Stimulated activated CD4-positive, alpha-beta T cell treated with anti-CD3 and anti-CD28 coated beads, Interleukin-12 subunit alpha, Interleukin-12 subunit beta, amount 100 ng/mL, for 24 hours (primary cell): Measurements from ENCODE around the gene SCAPER.
"Not testable (repeated sequence)": the region's sequence is repeated elsewhere in the genome, so short reads cannot be mapped to it uniquely, and the experiment has no call there.

Experiments used
- DNase-seq, 2 experiments: peaks; one replicate each; pipeline ENCODE4 v3.0.0-alpha.2; 2020; ENCODE audit warnings: low read depth in 2 of 2

The SCAPER gene

DNA sequence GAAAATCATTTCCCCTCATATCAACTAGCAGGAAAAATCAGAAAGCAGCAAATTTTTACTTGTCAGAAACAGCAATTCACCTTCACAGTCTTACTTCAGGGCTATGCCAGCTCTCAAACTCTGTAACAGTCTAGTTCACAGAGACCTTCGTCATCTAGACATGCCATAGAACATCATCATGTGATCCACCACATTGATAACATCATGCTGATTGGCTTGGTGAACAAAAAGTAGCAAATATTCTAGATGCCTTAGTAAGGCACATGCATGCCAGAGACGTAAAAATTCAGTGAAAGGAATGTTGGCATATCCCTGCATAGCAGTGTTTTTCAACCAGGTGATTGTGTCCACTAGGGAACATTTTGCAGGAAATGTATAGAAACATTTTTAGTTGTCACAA is 8.6 kb upstream of the SCAPER start:
- DNase-seq = no peak

DNA sequence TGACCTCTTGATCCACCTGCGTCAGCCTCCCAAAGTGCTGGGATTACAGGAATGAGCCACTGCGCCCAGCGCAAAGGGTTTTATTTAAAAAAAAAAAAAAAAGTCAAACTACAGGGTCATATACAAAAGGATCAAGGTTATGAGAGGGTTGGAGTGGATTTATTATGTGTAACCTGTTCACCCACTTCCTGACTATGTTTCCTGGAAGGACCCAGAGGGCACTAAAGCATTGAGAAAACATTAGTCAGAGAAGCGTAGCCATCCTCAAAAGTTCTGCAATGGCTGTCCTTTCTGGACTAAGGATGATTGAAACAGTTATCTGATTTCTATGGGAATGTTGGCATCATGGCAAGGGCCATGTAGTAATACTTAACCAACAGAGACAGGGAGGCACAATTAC is 7.3 kb upstream of the SCAPER start:
- no peak for DNase-seq

GRCh38 chr15:76905855-76906254 is 715 bp upstream of the SCAPER start:
- no peak for DNase-seq

- DNase-seq = peak in 1 of 2 experiments; percentile 6
Measured at GRCh38 chr15:76904461-76905012, 603 bp downstream of the SCAPER start.

GRCh38 chr15:76903251-76903681 is 1.9 kb downstream of the SCAPER start:
- no peak for DNase-seq

DNA sequence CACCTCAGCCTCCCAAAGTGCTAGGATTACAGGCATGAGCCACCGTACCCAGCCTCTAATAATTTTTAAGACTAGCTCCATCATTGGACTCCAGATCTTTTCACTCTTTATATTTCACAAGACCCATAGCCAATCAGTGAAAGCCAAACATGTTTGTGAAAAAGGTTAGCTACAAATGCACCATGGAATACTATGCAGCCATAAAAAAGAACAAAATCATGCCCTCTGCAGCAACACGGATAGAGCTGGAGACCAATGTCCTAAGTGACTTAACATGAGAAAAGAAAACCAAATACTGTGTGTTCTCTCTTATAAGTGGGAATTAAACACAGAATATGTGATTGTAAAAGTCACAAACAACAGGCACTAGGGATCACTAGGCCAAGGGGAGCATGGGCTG is 3.2 kb downstream of the SCAPER start:
- no peak for DNase-seq

- not testable (repeated sequence) for DNase-seq
Measured at GRCh38 chr15:76899931-76900310, 5.2 kb downstream of the SCAPER start.

DNA sequence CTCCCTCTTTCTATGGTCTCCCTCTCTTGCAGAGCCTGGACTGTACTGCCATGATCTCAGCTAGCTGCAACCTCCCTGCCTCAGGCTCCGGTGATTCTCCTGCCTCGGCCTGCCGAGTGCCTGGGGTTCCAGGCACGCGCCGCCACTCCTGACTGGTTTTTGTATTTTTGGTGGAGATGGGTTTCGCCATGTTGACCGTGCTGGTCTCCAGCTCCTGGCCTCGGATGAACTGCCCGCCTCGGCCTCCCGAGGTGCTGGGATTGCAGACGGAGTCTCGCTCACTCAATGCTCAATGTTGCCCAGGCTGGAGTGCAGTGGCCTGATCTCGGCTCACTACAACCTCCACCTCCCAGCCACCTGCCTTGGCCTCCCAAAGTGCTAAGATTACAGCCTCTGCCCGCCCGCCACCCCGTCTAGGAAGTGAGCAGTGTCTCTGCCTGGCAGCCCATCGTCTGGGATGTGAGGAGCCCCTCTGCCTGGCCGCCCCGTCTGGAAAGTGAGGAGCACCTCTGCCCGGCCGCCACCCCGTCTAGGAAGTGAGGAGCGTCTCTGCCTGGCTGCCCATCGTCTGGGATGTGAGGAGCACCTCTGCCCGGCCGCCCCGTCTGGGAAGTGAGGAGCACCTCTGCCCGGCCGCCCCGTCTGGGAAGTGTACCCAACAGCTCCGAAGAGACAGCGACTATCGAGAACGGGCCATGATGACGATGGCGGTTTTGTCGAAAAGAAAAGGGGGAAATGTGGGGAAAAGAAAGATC is 5.8 kb downstream of the SCAPER start:
- DNase-seq = not testable (repeated sequence)

GRCh38 chr15:76898102-76898501 is 7.0 kb downstream of the SCAPER start:
- no peak for DNase-seq

GRCh38 chr15:76894174-76894573 is 11.0 kb downstream of the SCAPER start:
- DNase-seq = no peak

GRCh38 chr15:76892836-76893235 is 12.3 kb downstream of the SCAPER start:
- DNase-seq = not testable (repeated sequence)

DNA sequence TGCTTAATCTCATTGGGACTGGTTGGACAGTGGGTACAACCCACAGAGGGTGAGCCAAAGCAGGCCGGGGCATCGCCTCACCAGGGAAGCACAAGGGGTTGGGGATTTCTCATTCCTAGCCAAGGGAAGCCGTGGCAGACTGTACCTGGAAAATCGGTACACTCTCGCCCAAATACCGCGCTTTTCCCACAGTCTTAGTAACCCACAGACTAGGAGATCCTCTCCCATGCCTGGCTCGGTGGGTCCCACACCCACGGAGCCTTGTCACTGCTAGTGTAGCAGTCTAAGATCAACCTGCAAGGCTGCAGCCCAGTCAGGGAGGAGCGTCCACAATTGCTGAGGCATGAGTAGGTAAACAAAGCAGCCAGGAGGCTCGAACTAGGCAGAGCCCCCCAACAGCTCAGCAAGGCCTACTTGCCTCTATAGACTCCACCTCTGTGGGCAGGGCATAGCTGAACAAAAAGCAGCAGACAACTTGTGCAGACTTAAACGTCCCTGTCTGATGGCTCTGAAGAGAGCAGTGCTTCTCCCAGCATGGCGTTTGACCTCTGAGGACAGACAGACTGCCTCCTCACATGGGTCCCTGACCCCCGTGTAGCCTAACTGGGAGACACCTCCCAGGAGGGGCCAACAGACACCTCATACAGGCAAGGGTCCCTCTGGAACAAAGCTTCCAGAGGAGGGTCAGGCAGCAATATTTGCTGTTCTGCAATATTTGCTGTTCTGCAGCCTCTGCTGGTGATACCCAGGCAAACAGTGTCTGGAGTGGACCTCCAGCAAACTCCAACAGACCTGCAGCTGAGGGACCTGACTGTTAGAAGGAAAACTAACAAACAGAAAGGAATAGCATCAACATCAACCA is 17.6 kb downstream of the SCAPER start:
- not testable (repeated sequence) for DNase-seq

DNA sequence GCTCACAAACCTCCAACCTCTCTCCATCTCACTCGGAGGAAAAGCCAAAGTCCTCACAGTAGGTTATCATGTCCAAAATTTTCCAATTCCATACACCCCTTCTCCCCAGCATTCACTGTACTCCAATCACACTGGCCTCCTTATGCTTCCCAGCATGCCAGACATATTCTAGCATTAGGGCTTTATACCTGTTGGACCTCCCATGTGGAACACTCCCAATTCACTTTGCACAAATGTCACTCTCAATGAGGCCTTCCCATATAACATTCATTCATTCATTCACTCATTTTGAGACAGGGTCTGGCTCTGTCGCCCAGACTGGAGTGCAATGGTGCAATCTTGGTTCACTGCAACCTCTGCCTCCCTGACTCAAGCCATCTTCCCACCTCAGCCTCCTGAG is 19.9 kb downstream of the SCAPER start:
- DNase-seq = no peak

GRCh38 chr15:76875911-76876310 is 29.2 kb downstream of the SCAPER start:
- no peak for DNase-seq

- not testable (repeated sequence) for DNase-seq
Measured at GRCh38 chr15:76873066-76873465, 32.1 kb downstream of the SCAPER start.

DNA sequence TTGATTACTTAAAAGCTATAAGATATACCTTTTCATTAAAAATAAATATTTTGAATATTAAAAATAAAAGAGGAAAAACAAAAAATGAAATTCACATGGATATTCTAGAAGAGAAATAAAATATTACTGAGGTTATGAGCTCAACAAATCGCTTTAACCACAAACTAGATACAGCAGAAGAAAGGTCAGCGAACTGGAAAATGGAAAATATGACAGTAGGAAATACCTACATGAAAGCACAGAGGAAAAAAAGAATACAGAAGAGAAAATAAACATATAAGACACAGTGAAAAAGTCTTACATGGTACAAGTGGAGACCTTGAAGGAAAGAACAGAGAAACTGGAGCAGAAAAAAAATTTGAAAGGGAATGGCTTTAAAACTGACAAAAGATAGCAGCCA is 33.2 kb downstream of the SCAPER start:
- no peak for DNase-seq

DNA sequence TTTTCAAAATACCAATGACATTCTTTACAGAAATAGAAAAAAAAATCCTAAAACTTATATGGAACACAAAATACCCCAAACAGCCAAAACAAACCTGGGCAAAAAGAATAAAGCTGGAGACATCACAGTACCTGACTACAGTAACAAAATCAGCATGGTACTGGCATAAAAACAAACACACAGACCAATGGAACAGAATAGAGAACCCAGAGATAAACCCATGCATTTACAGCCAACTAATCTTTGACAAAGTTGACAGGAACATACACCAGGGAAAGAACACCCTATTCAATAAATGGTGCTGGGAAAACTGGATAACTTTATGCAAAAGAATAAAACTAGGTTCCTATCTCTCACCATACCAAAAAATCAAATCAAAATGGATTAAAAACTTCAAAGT is 36.4 kb downstream of the SCAPER start:
- no peak for DNase-seq

- no peak for DNase-seq
Measured at GRCh38 chr15:76866716-76867321, 38.3 kb downstream of the SCAPER start.

GRCh38 chr15:76866008-76866407 is 39.1 kb downstream of the SCAPER start:
- DNase-seq = no peak

DNA sequence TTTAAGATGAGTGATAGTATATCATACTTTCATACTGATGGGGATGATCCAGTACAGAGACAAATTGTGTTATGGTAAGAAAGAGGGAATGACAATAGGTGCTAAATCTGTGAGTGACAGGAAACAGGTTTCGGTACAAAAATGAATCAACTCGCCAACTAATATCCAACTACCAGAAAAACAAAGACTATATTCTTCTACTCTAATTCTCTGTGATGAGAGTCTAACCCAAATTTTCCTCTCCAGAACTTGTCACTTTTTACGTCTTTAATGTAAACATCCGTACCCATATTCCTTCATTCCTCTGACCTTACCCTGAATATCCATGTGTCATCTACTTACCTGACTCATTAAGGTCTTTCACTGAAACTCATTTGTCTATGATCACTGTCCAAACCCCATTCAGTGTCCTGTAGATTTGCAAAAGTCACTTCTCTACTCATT is 39.6 kb downstream of the SCAPER start:
- DNase-seq = no peak

DNA sequence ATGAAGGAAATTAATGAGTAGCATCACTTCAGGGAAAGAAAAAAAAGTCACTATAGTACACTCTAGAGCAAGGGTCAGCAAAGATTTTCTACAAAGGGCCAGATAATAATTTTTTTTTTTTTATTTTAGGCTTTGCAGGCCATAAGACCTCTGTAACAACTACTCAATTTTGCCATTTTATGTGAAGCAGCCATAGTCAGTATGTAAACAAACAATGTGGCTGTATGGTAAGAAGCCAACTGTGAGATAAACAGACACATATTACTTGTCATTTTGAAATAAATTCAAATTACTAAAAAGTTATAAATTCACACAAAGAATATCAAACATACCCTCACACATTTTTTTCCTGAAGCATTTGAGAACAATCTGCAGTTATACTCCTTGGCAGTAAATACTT is 40.6 kb downstream of the SCAPER start:
- no peak for DNase-seq

DNA sequence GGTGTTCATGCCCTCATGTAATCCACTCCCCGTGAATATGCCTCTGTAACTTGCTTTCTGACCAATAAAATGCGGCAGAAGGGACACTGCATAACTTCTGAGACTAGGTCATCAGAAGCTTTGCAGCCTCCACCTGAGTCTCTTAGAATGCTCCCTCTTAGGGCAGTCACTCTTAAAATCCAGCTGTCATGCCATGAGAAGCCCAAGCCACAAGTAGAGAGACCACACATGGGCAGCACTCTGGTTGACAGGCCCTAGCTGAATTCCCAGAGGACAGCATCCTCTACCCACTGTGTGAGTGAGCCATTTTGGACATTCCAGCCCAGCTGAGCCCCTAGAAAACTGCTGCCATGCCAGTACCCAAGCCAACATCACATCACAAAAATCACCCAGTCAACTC is 41.4 kb downstream of the SCAPER start:
- DNase-seq = no peak
